ACC112 (cell line): ENCODE measurements around the gene SPATA31E1.

Experiments
- H2AFZ ChIP-seq: fragments of 200-600 bp; sonication (generic); one replicate; pipeline ENCODE4 v1.6.0; 2017; ENCODE audit warnings: antibody characterized with exemption, low read length; ENCODE audit not compliant: unreplicated experiment
- H3K27ac ChIP-seq: fragments of 200-600 bp; sonication (generic); 2 replicates; pipeline ENCODE4 v1.5.1; 2014; ENCODE audit warnings: low read depth, mild to moderate bottlenecking, antibody characterized with exemption, low read length, moderate library complexity
- H3K27me3 ChIP-seq: fragments of 200-600 bp; sonication (generic); 2 replicates; pipeline ENCODE4 v1.6.1; 2014; ENCODE audit warnings: mild to moderate bottlenecking, antibody characterized with exemption, low read length, moderate library complexity, mixed read lengths; ENCODE audit not compliant: insufficient read depth
- H3K36me3 ChIP-seq: fragments of 200-600 bp; sonication (generic); 2 replicates; pipeline ENCODE4 v1.6.1; 2016; ENCODE audit warnings: mild to moderate bottlenecking, antibody characterized with exemption, low read length, moderate library complexity, mixed read lengths; ENCODE audit not compliant: insufficient read depth
- H3K4me1 ChIP-seq: fragments of 200-600 bp; sonication (generic); one replicate; pipeline ENCODE4 v1.6.1; 2016; ENCODE audit warnings: low read length, mixed read lengths; ENCODE audit not compliant: insufficient read depth, unreplicated experiment, control insufficient read depth
- H3K4me3 ChIP-seq: fragments of 200-600 bp; sonication (generic); 2 replicates; pipeline ENCODE4 v1.5.1; 2014; ENCODE audit warnings: mild to moderate bottlenecking, low read depth, low read length
- H3K79me2 ChIP-seq: fragments of 200-600 bp; sonication (generic); one replicate; pipeline ENCODE4 v1.6.0; 2016; ENCODE audit warnings: low read length; ENCODE audit not compliant: control insufficient read depth, unreplicated experiment, insufficient read depth

SPATA31E1 gene

GRCh38 chr9:87884578-87885459 is 2.1 kb downstream of the SPATA31E1 start:
- Histone ChIP-seq H3K27me3 (no peaks in the 10 kb centered on the region), H3K4me1 (peaks cover 7% of the 10 kb centered on the region), H3K36me3 (no peaks in the 10 kb centered on the region), H3K4me3 (no peak overlapping the region), H3K27ac (no peak overlapping the region), H2AFZ (no peak overlapping the region), H3K79me2 (no peaks in the 10 kb centered on the region)

- H3K4me1 ChIP-seq, result no peaks in the 10 kb centered on the region
- H2AFZ ChIP-seq, result no peak overlapping the region
- no peaks in the 10 kb centered on the region for H3K27me3 ChIP-seq
- H3K79me2 ChIP-seq, result no peaks in the 10 kb centered on the region
- H3K4me3 ChIP-seq, result no peak overlapping the region
- H3K36me3 ChIP-seq, result no peaks in the 10 kb centered on the region
- no peak overlapping the region for H3K27ac ChIP-seq
These were observed 3.0 kb downstream of the SPATA31E1 start for GRCh38 chr9:87885484-87886189.

DNA sequence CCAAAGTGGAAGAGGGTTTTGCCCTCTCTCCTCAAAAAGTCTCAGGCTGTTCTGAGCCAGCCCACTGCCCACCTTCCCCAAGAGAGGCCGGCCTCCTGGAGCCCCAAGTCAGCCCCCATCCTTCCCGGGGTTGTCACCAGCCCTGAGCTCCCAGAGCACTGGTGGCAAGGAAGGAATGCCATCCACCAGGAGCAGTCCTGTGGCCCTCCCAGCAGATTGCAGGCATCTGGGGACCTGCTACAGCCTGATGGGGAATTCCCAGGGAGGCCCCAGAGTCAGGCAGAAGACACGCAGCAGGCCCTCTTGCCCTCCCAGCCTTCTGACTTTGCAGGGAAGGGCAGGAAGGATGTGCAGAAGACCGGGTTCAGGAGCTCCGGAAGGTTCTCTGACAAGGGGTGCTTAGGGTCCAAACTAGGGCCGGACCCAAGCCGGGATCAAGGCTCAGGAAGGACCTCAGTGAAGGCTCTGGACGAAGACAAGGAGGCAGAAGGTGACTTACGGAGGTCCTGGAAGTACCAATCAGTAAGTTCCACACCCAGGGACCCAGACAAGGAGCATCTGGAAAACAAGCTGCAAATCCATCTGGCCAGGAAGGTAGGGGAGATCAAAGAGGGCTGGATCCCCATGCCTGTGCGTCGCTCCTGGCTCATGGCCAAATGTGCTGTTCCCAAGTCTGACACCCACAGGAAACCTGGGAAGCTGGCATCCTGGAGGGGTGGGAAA is 3.7 kb downstream of the SPATA31E1 start:
- Histone ChIP-seq H3K4me3 (no peak overlapping the region), H3K36me3 (no peaks in the 10 kb centered on the region), H3K4me1 (no peaks in the 10 kb centered on the region), H2AFZ (no peak overlapping the region), H3K79me2 (no peaks in the 10 kb centered on the region), H3K27ac (no peak overlapping the region), H3K27me3 (no peaks in the 10 kb centered on the region)

GRCh38 chr9:87886933-87887505 is 4.3 kb downstream of the SPATA31E1 start:
- H3K27ac ChIP-seq, result no peak overlapping the region
- no peak overlapping the region for H2AFZ ChIP-seq
- H3K4me3 ChIP-seq, result no peak overlapping the region
- H3K36me3 ChIP-seq, result no peaks in the 10 kb centered on the region
- no peaks in the 10 kb centered on the region for H3K79me2 ChIP-seq
- no peaks in the 10 kb centered on the region for H3K27me3 ChIP-seq
- H3K4me1 ChIP-seq, result no peaks in the 10 kb centered on the region

GRCh38 chr9:87887661-87888480 is 5.2 kb downstream of the SPATA31E1 start:
- H3K27me3 ChIP-seq, result no peaks in the 10 kb centered on the region
- H3K4me3 ChIP-seq, result no peak overlapping the region
- no peaks in the 10 kb centered on the region for H3K79me2 ChIP-seq
- H3K36me3 ChIP-seq, result no peaks in the 10 kb centered on the region
- no peaks in the 10 kb centered on the region for H3K4me1 ChIP-seq
- H3K27ac ChIP-seq, result no peak overlapping the region
- no peak overlapping the region for H2AFZ ChIP-seq

DNA sequence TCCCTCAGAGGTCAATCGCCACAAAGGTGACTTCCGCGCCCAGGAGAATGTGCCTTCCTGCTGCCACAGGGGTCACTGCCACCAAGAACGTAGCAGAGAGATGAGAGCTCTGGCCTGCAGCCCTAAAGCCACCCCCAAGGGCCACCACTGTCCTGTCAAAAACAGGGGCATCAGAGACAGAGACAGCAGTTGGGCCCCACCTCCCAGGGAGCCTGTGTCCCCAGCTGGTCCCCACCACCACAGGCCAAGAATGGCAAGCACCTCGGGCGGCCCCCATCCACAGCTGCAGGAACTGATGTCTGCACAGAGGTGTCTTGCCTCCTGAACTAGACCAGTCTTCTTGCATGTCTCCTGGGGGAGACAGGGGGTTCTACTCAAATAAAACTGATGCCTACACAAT is 5.8 kb downstream of the SPATA31E1 start:
- no peak overlapping the region for H3K4me3 ChIP-seq
- no peaks in the 10 kb centered on the region for H3K4me1 ChIP-seq
- H3K79me2 ChIP-seq, result no peaks in the 10 kb centered on the region
- no peaks in the 10 kb centered on the region for H3K36me3 ChIP-seq
- H3K27me3 ChIP-seq, result no peaks in the 10 kb centered on the region
- no peak overlapping the region for H3K27ac ChIP-seq
- no peak overlapping the region for H2AFZ ChIP-seq

GRCh38 chr9:87889065-87889881 is 6.6 kb downstream of the SPATA31E1 start:
- Histone ChIP-seq H3K79me2 (no peaks in the 10 kb centered on the region), H3K4me3 (no peak overlapping the region), H3K36me3 (no peaks in the 10 kb centered on the region), H3K27ac (no peak overlapping the region), H2AFZ (no peak overlapping the region), H3K4me1 (no peaks in the 10 kb centered on the region), H3K27me3 (no peaks in the 10 kb centered on the region)

GRCh38 chr9:87889882-87890252 is 7.2 kb downstream of the SPATA31E1 start:
- no peaks in the 10 kb centered on the region for H3K27me3 ChIP-seq
- H3K4me3 ChIP-seq, result no peak overlapping the region
- H3K27ac ChIP-seq, result no peak overlapping the region
- no peaks in the 10 kb centered on the region for H3K4me1 ChIP-seq
- H3K36me3 ChIP-seq, result no peaks in the 10 kb centered on the region
- H3K79me2 ChIP-seq, result no peaks in the 10 kb centered on the region
- H2AFZ ChIP-seq, result no peak overlapping the region

GRCh38 chr9:87890837-87891236 is 8.2 kb downstream of the SPATA31E1 start:
- H3K27me3 ChIP-seq, result no peaks in the 10 kb centered on the region
- H3K4me3 ChIP-seq, result no peak overlapping the region
- H3K4me1 ChIP-seq, result no peaks in the 10 kb centered on the region
- no peak overlapping the region for H3K27ac ChIP-seq
- no peaks in the 10 kb centered on the region for H3K79me2 ChIP-seq
- H3K36me3 ChIP-seq, result no peaks in the 10 kb centered on the region
- no peak overlapping the region for H2AFZ ChIP-seq
